Astrocyte (in vitro differentiated cells and primary cell): ENCODE data around the gene LAMA5.

Experiments
- CTCF ChIP-seq: IDR thresholded peaks from 2 replicates; pipeline ENCODE4 v1.5.1; 2011; ENCODE audit warnings: low read depth, mild to moderate bottlenecking, inconsistent platforms, low read length, moderate library complexity; ENCODE audit not compliant: insufficient read depth
- EZH2 ChIP-seq: IDR thresholded peaks from 2 replicates; pipeline ENCODE4 v1.6.1; 2012; ENCODE audit warnings: mild to moderate bottlenecking, low read length, inconsistent platforms; ENCODE audit not compliant: insufficient read depth

GRCh38 chr20:62355878-62356588 lies 11.1 kb downstream of the LAMA5 start:
- TF ChIP-seq CTCF = no peak
- no peak for TF ChIP-seq EZH2
